Measurements from ENCODE around the gene KDM8.

DNA sequence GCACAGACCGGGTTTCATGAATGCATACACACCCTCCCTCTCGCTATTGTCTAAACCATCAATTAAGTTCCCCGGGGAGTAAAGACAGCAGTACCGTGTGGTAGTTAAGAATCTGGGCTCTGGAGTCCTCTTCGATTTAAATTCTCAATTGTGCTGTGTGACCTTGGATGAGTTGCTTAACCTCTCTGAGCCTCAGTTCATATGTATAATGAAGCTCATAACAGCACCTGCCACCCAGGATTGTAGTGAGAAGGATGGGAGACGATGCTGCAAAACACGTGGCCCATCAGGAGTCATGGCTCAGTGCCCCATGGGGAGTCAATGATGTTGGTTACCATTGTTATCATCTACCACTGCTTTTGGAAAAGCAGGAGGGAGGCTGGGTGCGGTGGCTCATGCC, 34.5 kb upstream of the KDM8 start:
- TF ChIP-seq, protein P1, sequence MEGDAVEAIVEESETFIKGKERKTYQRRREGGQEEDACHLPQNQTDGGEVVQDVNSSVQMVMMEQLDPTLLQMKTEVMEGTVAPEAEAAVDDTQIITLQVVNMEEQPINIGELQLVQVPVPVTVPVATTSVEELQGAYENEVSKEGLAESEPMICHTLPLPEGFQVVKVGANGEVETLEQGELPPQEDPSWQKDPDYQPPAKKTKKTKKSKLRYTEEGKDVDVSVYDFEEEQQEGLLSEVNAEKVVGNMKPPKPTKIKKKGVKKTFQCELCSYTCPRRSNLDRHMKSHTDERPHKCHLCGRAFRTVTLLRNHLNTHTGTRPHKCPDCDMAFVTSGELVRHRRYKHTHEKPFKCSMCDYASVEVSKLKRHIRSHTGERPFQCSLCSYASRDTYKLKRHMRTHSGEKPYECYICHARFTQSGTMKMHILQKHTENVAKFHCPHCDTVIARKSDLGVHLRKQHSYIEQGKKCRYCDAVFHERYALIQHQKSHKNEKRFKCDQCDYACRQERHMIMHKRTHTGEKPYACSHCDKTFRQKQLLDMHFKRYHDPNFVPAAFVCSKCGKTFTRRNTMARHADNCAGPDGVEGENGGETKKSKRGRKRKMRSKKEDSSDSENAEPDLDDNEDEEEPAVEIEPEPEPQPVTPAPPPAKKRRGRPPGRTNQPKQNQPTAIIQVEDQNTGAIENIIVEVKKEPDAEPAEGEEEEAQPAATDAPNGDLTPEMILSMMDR (IDR thresholded peaks at IDR 0.05; ENCODE audit: low read length) = no peak
- TF ChIP-seq EZH2phosphoT487 (IDR thresholded peaks at IDR 0.05; ENCODE audit: low read length) = no peak
